Fibroblast of lung (primary cell): ENCODE results near the gene POLR3H.

ENCODE experiments used
- CTCF ChIP-seq, 2 donors: IDR thresholded peaks in 1 of 2; conservative IDR thresholded peaks in 1 of 2; 1 replicate in 1 of 2; 2 replicates in 1 of 2; pipeline ENCODE4 v1.5.1; 2011 to 2012; ENCODE audit warnings: low read length in 2 of 2, control low read depth in 1 of 2, inconsistent platforms in 1 of 2, low read depth in 1 of 2, mild to moderate bottlenecking in 1 of 2
- EZH2 ChIP-seq: IDR thresholded peaks from 2 replicates; pipeline ENCODE4 v1.5.1; 2012; ENCODE audit warnings: low read length, control low read depth, mild to moderate bottlenecking; ENCODE audit errors: missing control alignments

- TF ChIP-seq CTCF (conservative IDR thresholded peaks at IDR 0.05 in 1 of 2, IDR thresholded peaks at IDR 0.05 in 1 of 2; ENCODE audit: low read depth in 1 of 2, low read length in 2 of 2) = no peak
- TF ChIP-seq EZH2 = no peak
These were observed 27.5 kb upstream of the POLR3H start for GRCh38 chr22:41571786-41572185.
